Measurements from ENCODE around the gene CCDC57.

The CCDC57 gene

DNA sequence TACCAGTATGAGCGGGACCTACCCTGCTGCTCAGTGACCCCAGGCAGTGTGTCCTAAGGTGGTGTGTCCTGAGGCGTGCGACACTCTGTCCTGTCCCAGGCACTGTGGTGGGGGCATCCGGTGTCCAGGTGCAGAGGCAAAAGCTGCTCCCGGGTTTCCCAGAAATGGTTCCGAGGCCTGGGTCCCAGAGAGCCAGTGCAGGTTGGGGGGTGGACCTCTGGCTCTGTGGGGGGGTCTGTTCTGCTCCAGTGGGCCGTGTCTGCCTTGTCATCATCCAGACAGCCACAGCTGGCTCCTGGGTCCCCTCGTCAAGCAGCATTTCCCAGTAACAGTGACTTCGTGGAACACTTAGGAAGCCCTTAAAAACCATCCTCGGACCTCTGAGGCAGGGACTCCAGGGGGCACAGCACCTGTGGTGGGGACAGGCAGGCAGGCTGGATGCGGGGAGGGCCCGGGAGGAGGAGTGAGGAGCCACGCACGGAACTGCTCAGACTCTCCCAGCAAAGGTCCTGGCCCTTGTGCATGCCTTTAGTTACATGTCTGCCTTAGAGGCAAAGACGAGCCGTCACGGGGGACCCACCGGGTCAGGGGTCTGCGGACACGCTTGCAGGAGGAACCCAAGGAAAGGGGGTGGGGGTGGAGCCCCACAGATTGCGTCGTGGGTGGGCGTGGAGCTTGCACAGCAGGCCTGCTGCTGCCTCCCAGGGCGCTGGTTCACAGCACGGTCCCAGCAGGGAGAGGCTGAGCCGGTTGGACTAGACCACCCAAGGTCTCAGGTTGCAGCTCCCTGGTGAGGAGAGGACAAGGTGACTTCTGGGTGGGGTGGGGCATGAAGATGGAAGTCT is 21.8 kb upstream of the CCDC57 start:
- no peak for DNase-seq

DNA sequence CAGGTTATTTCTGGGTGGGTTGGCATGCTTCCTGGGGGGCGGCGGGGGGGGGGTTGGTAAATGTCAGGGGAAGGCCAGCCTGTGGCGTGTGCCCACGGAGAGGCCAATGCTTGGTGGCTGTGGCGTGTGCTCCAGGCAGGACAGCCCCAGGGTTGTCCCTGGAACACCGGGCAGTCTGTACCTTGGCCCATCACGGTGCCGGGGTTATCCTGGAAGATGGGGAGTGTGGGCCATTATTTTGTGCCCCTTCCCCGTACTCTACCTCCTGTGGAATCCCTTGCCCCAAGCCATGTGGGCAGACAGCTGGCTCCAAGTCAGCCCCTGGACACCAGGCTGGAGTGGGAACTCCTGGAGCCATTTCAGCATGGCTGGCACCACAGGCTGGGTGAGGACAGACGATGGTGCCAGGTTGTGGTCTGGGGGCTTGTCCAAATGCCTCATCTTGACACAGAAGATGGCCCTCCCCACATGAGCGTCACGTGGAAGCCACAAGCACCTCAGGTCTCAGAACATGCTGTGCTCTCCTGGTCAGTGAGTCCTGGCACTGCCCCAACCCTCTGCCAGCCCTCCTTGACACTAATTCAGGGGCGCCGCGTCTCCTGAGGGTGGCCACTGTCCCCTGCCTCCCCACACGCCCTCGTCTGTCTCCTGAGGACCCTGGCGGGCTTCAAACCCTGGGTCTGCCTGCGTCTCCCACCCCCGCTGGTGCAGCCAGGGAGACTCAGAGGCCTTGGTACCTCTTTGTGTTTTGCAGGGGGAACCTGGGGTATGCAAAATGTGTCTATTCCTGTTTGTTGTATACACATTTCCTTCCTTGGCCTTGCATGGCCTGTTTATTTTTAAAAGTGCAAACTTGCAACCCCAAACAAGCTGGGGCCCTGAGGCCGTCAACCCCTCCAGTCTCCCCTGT is 20.5 kb upstream of the CCDC57 start:
- DNase-seq = no peak

DNA sequence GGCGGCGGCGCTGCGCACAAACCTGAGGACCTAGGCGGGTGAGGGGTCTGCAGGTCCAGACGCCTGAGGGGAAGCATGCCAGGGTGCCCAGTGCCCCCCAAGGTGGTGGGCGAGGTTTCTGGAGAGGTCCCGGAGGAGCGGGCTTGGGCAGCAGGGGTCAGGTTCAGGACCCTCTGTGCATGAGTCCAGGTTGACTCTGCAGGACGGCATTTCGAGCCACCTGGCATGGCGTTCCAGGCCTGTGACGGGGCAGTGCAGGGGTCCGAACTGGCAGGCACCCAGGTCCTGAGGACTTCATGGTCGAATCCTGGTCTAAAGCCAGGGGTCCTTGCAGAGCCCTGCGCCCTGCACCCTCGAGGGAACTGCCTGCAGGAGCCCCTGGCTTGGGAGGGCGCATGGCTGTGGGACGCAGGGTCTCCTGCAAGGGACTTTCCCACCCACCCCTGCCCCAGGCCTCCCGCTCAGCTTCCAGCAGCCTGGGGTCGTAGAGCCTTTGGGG is 19.7 kb upstream of the CCDC57 start:
- DNase-seq = no peak

DNA sequence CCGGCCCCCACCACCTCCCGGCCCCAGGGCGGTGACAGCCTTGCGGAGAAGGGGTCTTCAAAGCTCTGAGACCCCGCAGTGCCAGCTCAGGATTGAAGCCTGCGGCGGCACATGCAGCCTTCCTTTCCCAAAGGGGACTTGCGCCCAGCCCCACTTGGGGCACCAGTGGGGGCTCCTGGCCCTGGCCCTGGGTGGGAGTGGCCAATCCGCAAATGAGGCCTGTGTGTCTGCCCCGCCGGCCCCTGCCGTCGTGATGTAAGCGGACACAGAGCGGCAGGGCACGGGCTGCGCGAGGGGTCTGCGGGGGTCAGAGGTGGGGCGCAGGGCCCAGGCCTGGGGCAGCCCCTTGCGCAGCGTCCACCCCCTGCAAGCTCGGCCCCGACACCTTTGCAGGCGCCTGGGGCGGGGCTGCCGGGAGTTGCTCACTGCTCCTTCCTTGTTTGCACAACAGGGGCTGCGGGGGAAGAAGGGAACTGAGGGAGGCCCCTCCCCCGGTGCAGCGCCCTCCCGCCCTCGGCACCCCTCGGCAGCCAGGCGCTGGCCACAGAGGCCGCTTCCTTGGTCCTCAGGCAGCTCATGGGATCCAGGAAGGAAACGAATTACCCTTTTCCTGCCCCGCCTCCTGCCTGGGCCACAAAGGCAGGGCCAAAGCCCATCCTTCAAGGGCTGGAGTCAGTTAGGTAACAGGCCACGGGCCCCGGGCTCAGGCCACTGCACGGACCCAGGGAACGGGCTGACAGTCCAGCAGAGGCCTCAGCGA is 19.1 kb upstream of the CCDC57 start:
- peak in 1 of 2 donors; percentile 34 for DNase-seq

DNA sequence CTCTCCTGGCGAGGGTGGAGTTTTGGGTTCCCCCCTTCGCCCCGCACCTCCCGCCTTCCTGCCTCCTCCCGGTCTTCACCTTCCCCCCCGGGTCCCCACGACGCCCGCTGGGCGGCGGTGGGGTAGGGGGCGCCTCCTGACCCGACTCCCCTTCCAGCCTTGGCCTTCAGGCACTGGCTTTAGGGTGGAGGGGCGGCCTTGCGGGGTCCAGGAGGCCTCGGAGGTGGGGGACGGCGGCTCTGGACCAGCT is 18.6 kb upstream of the CCDC57 start:
- DNase-seq = no peak

DNA sequence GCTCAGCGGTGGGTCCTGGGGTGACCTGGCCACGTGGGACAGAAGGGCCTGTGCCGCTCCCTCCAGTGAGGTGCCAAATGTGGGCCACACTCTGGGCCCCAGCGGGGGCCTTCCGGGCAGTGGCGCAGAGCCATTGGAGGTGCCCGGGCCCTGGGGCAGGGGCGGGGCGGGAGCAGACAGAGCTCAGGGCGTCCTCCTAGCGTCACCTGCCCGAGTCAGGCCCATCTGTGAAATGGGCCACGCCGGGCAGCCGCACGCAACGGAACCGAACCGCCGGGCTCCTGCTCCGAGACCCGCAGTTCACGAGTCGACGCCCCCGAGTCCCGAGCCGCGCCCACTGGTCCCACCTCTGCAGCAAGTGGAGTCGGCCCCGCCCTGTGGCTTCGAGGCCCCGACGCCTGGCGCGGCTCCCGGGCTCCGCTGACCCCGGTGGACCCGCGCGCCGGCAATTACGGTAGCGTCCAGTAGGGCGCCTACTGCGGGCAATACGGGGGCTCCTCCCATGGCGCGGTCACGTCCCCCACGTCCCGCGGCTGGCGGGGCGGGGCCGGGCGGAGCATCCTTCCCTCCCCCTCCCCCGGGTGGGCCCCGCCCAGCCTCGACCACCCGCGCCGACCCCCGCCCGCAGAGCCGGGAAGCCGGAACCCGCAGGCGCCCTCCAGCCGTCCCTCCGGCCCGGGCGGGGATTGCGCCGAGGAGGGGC is 18.1 kb upstream of the CCDC57 start:
- DNase-seq = peak; percentile 55 to 73

DNA sequence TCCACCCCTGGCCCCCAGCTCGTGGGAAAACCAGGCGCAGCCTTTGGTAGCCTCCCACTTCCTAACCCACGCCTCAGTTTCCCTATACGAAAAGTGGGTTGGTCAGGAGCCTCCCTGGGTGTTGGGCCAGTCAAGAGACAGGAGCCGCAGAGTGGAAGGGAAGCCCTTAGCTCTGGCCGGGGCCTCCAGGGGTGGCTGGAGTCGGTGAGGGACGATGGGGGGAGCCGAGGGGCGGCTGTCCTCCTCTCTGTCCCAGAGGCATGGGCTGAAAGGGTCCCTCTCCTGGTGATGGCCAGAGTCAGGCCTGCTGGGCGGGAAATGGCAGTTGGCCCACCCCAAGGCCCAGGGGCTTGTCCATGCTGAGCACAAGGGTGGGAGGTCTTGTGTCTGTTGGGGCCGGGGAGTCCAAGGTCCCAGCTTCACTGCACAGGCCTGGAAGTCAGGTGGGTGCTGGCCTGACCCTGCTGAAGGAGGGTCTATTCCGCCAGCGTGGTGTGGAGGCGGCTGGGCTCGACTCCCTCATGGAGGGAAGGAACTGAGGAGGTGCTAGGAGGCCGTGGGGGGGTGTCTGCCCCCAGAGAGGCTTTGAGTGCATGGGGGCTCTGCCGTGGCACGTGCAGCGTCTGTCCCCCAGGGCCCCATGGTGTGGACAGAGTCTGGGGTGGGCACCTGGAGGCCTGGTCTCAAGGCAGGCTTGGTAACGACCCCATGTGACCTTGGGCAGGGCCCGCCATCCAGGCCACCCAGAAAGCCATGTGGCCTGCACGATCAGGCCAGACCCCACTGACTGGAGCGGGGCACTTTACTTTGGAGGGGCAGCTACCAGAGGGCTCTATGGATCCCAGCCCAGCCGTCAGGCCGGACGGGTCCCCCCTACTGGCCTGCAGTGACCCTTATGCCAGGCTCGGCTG is 17.3 kb upstream of the CCDC57 start:
- DNase-seq = no peak

DNA sequence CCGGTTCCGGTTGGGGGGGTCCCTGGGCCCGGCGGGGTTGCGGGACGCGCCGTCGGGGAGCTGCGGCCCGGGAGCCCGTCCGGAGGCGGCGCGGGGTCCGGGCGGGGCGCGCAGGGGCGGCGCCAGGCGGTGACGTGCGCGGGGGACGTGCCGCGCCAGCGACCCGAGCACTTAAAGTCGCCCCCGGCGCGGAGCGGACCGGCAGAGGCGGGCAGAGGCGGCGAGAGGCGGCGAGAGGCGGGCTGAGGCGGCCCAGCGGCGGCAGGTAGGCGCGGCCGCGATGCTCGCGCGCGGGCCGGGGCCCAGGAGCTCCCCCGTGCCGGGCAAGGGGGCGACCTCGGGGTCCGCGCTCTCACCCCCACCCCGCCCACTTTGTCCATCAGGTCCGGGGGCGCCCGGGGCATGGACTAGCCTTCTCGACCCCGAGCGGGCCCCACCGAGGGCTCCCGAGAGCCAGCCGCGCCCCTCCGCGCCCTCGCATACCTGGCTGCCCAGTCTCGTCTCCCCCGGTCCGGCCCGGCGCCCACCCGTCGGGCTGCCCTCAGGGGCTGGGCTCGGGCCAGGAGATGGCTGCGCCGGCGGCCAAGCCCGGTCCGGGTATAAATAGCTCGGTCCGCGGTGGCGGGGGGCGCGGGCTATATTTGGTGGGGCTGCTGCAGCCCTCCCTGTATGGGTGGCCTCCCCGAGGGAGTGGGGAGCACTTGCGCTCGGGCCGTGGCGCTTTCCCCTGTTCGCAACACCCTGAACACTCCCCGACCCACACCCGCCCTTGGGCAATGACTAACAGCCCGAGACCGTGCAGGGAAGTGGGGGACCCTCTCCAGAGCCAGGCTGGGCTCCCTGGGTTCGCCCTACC is 16.4 kb upstream of the CCDC57 start, which contains the start of gene SLC16A3:
Gene SLC16A3, plus strand, starts transcription at position 201 of the 856 bp plus-strand sequence. CDS start 6,967 bp downstream, outside the sequence.
- peak; percentile 53 to 69 for DNase-seq

DNA sequence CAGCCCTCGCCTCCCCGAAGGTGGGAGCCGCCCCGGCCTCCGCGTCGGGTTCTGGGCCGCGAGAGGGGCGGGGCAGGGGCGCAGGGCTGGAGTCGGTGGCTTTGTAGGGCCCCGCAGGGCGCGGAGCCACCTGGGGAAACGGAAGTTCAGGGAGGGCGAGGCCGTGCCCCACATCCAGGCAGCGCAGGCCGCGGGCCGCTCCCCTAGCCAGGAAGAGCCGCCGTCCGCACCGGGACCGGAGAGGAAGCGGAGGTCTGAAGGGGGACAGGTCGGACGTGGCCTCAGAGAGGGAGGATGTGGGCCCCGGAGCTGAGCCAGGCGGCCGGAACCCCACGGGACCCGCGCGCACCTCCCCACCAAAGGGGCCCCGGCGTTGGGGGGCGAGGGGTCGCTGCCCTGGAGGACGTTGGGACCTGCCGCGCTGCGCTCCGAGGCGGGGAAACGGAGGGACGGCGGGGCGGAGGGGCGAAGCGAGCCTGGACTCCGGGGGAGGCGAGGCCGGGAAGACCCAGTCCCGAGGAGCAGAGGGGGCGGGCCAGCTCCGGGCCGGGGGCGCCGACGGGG is 15.7 kb upstream of the CCDC57 start:
- DNase-seq = peak; percentile 56 to 67

DNA sequence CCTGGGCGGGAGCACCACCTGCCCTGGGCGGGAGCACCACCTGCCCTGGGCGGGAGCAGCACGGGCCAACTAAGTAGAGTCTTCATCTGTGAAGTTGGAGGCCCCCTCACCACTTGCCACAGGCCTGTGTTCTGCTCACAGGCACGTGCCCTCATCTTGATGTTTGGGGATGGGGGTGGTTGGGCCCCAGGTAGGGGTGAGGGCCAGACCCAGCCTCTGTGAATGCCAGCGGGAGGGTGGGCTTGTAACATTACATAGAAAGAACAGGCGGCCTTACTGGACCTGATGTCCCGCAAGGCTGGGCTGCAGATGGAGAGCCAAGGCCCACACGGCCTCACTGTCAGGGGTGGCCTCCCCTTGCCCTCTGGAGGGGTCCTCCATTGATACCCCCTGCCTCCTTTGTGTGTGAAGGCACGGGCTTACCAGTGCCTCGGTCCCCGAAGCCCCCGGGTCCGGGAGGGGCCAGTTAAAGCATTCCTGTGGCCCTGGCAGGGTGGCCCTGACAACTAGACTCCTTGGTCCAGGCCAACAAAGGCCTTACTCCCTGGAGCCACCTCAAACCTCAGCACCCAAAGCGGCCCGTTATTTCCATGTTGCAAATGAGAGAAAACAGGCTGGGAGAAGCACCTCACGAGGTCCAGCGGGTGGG is 15.1 kb upstream of the CCDC57 start:
- DNase-seq = no peak

DNA sequence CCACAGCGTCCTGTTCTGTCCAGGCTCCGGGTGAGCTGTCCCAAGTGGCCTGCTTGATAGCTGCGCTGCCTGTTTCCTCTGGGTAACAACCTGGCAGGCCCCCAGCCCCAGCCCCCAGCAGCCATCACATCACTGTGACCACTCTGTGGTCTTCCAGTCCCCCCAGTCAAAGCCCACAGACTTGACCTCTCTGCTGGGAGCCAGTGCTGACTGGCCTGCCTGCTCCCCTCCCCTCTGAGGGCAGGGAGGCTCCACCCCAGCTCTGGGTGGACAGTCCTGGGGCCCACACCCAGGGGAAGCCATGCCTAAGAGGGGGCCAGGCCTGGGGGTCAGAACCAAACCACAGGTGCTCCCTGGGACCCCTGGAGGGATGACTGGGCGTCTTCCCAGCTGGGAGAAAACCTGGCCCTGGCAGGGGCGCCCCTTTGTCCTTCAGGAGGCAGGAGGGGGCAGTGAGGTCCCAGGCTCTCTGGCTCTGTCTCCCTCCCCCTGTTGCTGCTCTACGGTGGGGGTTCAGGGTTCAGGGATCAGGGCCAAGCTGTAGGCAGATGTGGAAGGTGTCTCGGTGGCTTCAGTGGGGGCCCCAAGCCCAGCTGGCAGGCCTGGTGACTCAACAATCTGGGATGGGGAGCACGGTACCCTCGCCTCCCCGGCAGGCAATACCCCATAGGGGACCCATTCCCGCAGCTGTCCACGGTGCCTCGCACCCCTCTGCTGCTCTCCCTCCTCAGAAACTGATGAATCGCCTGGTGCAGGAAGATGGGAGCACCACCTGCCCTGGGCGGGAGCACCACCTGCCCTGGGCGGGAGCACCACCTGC is 14.4 kb upstream of the CCDC57 start:
- no peak for DNase-seq

DNA sequence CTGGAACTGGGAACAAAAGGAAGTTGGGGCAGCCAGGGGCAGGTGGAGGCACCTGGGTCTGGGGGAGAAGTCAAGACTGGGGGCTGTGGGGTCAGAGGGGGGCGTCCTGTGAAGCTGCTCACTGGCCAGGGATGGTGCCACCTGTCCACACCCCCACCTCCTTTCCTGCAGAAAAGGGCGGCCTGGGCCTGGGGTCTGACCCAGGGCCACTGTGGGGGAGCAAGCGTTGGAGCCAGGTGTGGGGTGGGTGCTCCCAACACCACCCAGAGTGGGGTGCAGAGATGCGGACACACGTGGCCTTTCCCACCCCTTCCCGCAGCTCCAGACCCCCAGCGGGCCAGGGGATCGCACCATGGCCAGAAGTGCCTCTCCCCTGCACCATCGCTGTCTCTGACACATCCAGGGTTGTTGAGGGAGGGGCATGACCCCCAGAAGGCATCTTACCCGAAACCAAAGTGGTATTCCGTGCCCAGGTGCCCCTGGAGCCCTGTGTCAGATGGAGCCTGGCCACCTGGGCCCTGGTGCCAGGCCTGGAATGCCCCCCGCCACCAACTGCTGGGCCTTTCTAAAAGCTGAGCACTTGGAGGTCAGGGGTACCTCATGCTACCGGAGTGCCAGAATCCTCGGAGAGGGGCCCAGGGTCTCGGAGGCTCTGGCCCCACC is 13.6 kb upstream of the CCDC57 start:
- no peak for DNase-seq

DNA sequence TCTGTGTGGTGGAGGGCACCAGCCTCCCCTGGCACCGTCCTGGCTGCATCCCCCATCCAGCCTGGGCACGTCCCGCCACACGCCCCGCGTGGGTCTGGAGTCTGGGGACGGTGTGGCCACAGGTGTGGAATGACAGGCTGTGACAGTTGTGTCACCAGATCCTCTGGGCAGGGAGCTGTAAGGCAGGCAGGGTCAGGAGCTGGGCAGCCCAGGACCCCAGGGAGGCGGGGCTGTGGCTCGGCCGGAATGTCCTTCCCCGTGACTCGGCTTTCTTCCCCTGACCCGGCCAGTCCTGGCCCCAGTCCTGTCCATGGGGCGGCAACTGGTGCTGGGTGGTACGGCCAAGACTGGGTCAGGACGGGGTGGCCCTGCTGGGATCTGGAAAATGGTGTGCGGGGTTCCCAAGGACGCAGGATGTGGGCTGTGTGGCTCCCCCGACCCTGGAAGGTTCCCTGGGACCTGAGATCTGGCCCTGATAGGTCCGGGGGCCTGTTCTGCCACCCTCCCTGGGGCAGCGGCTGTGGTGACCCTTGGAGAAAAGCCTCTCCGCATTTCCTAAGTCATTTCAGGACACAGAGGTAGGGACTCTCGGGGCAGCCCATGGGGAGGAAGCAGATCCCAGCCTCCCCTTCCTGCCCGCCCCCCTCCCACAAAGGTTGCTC is 12.9 kb upstream of the CCDC57 start:
- no peak for DNase-seq

DNA sequence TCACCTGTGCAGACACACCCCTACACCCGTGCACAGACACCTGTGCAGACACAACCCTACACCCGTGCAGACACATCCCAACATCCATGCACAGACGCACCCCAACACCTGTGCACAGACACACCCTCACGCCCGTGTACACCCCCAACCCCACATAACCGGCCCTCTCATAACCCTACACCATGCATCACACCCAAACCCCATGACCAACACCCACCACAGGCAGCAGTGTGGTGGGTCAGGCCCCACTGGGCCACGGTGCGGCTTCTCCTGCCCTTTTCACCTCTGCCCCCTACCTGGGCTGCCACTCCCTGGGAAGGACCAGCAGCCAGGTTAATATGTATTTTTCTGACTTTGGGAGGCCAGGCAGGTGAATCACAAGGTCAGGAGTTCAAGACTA is 12.0 kb upstream of the CCDC57 start:
- no peak for DNase-seq

DNA sequence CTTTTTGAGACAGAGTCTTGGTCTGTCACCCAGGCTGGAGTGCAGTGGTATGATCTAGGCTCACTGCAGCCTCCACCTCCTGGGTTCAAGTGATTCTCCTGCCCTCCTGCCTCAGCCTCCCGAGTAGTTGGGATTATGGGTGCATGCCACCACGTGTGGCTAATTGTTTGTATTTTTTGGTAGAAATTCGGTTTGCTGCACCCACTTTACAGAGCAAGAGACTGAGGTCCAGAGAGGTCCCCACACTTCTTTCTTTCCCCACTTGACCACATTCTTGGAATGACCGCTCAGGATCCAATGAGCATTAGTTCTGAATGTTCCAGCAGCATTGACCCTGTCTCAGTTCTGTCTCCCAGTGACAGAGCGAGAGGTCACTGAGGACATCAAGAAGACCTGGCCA is 10.9 kb upstream of the CCDC57 start:
- DNase-seq = no peak

DNA sequence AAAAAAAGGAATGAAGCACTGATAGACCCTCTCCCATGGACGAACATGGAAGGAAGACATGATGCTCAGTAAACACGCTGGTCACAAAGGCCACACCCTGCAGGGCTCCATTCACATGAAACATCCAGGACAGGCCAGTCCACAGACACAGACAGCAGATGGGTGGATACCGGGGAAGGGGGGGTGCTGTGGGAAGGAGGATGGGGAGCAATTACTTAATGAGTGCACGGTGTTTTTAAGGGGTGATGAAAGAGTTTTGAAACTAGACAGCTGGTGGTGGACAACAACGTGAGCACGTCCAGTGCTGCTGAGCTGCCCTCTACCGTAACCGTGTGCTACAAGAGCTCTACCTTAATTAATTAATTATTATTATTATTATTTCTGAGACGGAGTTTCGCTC is 10.2 kb upstream of the CCDC57 start:
- no peak for DNase-seq

DNA sequence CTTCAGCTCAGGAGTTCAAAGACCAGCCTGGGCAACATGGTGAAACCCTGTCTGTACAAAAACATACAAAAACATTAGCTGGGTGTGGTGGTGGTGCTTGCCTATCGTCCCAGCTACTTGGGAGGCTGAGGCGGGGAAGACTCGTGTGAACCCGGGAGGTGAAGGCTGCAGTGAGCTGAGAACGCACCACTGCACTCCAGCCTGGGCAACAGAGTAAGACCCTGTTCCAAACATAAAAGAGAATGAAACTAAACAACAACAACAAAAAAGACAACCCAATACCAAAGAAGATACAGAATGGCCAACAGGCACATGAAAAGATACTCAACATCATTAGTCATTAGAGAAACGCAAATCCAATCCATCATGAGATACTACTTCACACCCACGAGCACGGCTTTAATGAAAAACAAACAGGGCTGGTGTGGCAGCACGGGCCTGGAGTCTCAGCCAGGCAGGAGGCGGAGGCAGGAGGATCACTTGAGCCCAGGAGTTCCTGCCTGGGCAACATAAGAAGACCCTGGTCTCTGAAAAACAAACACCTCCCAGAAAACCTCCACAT is 8.8 kb upstream of the CCDC57 start:
- DNase-seq = no peak

All from stimulated activated CD4-positive, alpha-beta T cell treated with anti-CD3 and anti-CD28 coated beads, Interleukin-2, amount 100 ng/mL, for 24 hours (primary cell).